Measurements from ENCODE around the gene EEPD1.

GRCh38 chr7:36264913-36265516, 112.0 kb downstream of the EEPD1 start:
- no peak for TF ChIP-seq CTCF (IDR thresholded peaks at IDR 0.05)
- TF ChIP-seq POLR2A (IDR thresholded peaks at IDR 0.05): no peak
